ENCODE data around the gene AFAP1. TPM values are rescaled to one million over a fixed set of nuclear protein-coding genes. Genes with fewer than 3 reads are reported as not detected.

AFAP1 gene
- total RNA-seq, 2 experiments from 2014 or later: 13.6 to 13.8 TPM

DNA sequence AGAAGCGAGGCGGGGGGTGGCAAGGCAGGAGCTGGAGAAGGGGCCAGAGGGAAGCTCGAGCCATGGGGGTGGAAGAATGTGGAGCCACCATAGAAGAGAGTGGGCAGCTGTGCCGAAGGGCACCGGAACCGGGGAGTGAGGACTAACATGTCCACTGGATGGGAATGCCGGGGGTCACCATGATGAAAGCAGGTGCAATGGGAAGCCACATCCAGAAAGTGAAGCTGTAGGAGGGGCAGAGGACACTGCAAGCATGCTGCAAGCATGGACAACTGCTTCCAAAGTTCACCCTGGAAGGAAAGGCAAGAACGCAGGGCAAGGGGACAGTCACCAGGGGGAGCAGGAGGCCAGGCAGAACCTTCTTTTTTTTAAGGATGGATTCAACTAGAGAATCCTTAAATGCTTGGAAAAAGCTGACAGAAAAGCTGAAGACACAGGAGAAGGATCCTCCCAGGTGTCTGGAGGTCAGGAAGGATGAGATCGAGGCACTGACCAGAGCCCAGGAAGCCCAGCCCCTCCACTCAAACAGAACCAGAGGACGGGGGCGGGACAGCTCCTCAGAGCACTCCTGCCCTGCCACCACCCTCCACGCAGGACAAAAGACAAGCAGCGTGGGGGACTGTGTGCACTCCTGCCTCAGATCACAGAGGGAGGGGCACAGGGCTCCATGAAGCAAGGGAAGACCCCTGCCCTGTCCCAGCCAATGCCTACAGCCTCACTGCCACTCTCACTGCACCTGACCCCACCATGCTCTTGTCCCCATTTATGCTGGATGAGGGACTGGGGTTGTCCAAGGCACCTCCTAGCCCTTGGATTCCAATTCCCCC, 169.2 kb downstream of the AFAP1 start:
- no peak for DNase-seq
- no peaks in the 10 kb centered on the region for H3K9me3 Mint-ChIP-seq
- peak overlapping the region; percentile 26 for H3K27ac Mint-ChIP-seq
- peaks cover 13% of the 10 kb centered on the region for H3K4me1 Mint-ChIP-seq
- H3K27me3 Mint-ChIP-seq: no peaks in the 10 kb centered on the region
- peaks cover 8% of the 10 kb centered on the region for H3K36me3 Mint-ChIP-seq
- no peak overlapping the region for H3K4me3 Mint-ChIP-seq

DNA sequence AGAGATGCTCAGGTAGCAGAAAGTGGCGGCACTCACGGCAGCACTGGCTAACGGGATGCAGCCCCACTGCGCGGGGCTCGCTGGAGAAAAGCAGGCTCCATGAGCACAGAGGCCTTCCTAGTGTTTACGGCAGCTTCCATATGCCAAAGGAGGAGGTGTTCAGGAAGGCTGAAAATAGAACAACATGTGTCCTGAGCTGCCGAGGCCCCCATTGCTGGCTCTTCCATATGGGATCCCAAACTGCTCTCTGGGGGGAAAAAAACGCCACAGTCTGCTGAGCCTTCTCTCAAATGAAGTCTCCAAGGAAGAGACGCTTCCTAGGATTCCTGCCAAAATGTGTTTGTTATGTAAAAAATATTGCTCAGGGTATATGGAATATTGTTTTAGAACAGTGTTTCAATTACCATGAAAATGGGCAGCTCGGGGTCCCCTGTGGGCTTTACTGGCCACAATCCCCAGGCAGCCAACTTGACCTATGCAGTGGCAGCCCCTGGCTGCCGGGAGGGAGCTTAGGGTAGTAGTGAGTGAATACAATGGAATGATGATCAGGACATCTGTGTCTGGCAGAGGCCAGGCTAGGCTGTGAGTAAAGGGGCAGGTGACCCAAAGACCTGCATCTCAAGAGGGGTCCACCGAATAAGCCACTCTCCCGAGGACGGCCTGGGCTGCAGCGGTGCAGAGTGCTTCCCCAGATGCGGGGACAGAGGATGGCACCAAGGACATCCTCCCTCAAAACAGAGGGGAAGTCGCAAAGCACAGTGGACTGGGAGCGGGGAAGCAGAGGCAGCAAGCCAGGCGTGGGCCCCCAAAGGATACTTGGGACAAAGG, 170.1 kb downstream of the AFAP1 start:
- Mint-ChIP-seq H3K36me3 (peaks cover 8% of the 10 kb centered on the region), H3K9me3 (no peaks in the 10 kb centered on the region), H3K4me3 (no peak overlapping the region), H3K27ac (peak overlapping the region; percentile 12), H3K4me1 (peaks cover 13% of the 10 kb centered on the region), H3K27me3 (no peaks in the 10 kb centered on the region)
- DNase-seq: no peak

DNA sequence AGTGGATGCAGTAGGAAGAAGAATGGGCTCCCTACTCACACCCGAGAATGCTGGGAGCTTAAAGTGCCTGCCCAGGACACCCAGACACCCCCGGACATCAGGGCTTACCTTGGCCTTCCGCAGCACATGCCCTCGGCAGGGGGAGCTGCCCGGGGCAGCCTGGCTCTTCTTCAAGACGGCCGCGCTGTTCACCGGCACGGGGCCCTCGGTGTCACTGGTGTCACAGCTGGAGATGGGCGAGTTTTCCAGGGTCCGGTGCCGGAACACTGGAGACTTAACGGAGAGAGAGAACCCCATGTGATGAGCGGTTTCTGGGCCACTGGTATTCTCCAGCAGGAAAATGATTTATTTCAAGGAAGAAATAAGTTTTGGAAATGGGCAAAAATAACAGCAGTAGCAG, 170.9 kb downstream of the AFAP1 start:
- no peak overlapping the region for H3K27ac Mint-ChIP-seq
- no peak overlapping the region for H3K4me3 Mint-ChIP-seq
- H3K27me3 Mint-ChIP-seq: no peaks in the 10 kb centered on the region
- H3K9me3 Mint-ChIP-seq: no peaks in the 10 kb centered on the region
- DNase-seq: no peak
- peaks cover 8% of the 10 kb centered on the region for H3K36me3 Mint-ChIP-seq
- H3K4me1 Mint-ChIP-seq: peaks cover 13% of the 10 kb centered on the region

DNA sequence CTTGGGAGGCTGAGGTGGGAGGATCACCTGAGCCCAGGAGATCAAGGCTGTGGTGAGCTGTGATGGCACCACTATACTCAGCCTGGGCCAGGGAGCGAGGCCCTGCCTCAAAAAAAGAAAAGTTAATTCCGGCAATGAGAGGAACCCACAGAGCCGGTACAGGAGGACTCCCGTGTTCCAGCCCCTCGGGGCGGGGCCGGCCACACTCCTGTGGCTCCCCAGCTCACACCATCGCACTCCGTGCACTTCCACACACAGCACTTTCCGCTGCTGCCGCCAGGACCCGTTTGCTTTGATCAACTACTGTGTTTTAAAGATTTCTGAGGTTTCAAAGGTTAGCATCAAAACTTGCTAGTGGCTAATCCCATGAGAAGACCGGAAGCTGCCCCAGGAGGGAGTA, 171.7 kb downstream of the AFAP1 start:
- Mint-ChIP-seq H3K27me3 (no peaks in the 10 kb centered on the region), H3K4me1 (peaks cover 13% of the 10 kb centered on the region), H3K4me3 (no peak overlapping the region), H3K27ac (no peak overlapping the region), H3K36me3 (peaks cover 8% of the 10 kb centered on the region), H3K9me3 (no peaks in the 10 kb centered on the region)
- DNase-seq: no peak

DNA sequence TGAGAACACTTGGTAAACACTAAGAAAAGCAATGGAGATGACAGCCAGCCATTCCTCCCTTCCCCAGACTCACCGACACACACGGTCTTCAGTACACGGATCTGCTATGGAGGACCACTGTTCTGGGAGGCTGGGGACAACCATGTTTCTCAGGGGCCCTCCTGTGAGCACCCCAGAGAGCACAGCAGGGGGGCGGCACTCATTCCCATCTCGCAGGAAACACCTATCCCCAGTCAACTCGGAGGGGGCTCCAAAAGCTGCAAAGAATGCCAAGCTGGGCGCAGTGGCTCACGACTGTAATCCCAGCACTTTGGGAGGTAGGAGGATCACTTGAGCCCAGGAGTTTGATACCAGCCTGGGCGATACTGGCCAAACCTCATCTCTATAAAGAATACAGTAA, 172.1 kb downstream of the AFAP1 start:
- H3K4me1 Mint-ChIP-seq: peaks cover 13% of the 10 kb centered on the region
- H3K9me3 Mint-ChIP-seq: no peaks in the 10 kb centered on the region
- no peak for DNase-seq
- H3K27ac Mint-ChIP-seq: no peak overlapping the region
- peaks cover 8% of the 10 kb centered on the region for H3K36me3 Mint-ChIP-seq
- no peak overlapping the region for H3K4me3 Mint-ChIP-seq
- no peaks in the 10 kb centered on the region for H3K27me3 Mint-ChIP-seq

DNA sequence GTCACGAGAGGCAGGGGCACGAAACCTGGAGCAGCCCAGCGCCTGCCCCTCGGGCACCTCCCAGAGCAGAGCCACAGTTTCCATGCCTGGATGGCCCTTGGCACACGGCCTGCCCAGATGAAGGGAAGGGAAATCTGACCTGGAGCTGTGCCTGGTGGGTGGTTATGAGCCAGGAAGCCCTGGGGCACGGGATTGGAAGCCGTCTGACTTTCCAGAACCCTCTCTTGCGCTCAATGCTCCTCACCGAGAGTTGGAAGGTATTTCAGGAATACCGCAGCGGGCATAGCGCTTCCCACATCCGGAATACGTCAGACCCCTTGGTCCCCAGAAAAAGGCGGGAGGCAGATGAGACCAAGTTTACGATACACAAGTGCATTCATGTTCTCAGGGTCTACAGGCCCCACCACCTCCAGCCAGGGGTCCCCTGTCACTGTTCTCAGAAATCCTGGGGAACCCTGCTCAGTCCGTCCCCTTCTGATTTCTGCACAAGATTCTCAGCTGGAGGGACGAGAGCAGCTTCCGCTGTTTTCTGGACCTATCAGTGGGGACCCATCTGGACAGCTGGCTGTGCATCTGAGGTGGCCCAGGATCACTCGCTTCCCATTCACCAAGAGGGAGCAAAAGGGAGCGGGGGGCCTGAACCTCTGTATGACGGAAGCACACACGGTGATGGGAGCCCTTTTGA, 172.9 kb downstream of the AFAP1 start:
- H3K27ac Mint-ChIP-seq: no peak overlapping the region
- peaks cover under 1% of the 10 kb centered on the region for H3K27me3 Mint-ChIP-seq
- peaks cover 5% of the 10 kb centered on the region for H3K36me3 Mint-ChIP-seq

DNA sequence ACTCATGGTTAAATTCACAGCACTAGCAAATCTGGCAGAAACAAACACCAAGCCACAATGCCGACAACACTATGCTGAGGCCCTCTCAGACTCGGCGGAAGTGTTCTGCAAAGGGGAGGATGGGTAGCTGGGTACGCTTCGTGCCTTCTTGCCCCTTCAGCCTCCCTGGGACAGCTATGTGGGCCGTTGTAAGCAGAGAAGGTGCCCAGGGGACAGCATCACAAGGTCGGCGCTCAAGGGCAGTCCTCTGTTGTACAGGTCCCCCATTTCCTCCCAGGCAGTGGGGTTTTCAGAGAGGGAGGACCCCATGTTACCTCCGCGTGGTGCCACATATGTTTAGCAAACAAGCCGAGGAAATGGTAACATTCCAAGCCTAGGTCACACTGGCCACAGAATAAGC, 173.6 kb downstream of the AFAP1 start:
- H3K36me3 Mint-ChIP-seq: no peaks in the 10 kb centered on the region
- peaks cover 7% of the 10 kb centered on the region for H3K4me1 Mint-ChIP-seq
- no peak overlapping the region for H3K27ac Mint-ChIP-seq
- DNase-seq: no peak
- peaks cover 3% of the 10 kb centered on the region for H3K27me3 Mint-ChIP-seq
- H3K9me3 Mint-ChIP-seq: no peaks in the 10 kb centered on the region
- H3K4me3 Mint-ChIP-seq: no peak overlapping the region

More for the DNA sequence above, 172.9 kb downstream of the AFAP1 start:
- Mint-ChIP-seq H3K4me3 (no peak overlapping the region), H3K9me3 (no peaks in the 10 kb centered on the region), H3K4me1 (peaks cover 12% of the 10 kb centered on the region)
- DNase-seq: no peak

DNA sequence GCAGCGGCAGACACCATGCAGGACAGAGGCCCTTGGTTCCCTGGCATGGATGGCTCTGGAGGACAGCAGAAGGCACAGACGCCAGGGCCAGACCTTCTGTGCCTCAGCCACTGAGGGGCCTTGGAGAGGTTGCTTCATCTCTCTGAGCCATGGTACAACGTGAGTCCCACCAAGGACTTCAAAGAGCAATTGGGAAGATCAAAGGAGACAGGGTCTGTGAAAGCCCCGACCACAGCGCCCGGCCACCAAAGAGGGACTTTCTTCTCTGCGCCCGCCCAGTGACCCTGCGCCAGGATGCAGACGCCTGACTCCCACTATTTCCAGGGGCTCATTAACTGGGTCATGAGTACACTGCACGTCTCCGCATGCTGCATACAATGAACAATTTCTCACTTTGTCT, 174.0 kb downstream of the AFAP1 start:
- Mint-ChIP-seq H3K4me3 (no peak overlapping the region), H3K27me3 (peaks cover 3% of the 10 kb centered on the region), H3K36me3 (no peaks in the 10 kb centered on the region), H3K9me3 (no peaks in the 10 kb centered on the region), H3K27ac (no peak overlapping the region), H3K4me1 (peaks cover 3% of the 10 kb centered on the region)
- no peak for DNase-seq

DNA sequence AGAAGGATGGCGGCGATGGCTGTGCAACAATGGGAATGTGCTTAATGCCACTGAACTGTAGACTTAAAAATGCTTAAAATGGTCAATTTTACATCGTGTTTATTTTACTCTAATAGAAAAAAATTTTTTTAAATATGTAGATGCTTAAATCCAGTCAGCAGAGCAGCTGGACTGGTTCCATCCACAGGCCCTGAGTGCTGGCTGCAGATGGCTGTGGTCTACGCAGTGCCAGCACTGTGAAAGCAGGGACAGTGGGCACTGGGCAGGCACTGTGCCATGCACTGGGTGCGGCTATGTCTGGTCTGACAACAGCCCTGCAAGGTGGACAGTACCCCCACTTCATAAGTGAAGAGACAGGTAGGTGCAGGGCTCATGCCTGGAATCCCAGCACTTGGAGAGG, 175.2 kb downstream of the AFAP1 start:
- H3K27ac Mint-ChIP-seq: no peak overlapping the region
- DNase-seq: no peak
- H3K4me1 Mint-ChIP-seq: peaks cover 9% of the 10 kb centered on the region
- H3K9me3 Mint-ChIP-seq: no peaks in the 10 kb centered on the region
- H3K27me3 Mint-ChIP-seq: peaks cover 3% of the 10 kb centered on the region
- H3K36me3 Mint-ChIP-seq: no peaks in the 10 kb centered on the region
- H3K4me3 Mint-ChIP-seq: no peak overlapping the region

DNA sequence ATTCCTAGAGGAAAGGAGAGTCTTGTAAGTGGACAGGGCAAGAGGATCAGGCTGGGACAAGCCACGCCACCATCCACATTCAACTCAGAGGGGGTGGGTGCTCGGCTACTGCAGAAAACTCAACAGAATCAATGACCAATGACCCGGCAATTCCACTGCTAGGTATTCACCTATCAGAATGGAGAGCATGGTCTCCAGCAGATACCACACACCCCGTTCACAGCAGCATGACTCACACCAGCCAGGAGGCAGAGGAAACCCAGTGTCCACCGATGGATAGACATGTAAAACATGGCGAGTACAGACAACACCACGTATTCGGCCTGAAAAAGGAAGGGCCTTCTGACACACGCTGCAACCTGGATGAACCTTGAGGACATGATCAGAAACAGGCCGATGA, 175.9 kb downstream of the AFAP1 start:
- Mint-ChIP-seq H3K27me3 (peaks cover 3% of the 10 kb centered on the region), H3K4me3 (no peak overlapping the region), H3K9me3 (no peaks in the 10 kb centered on the region), H3K36me3 (no peaks in the 10 kb centered on the region), H3K27ac (no peak overlapping the region), H3K4me1 (peaks cover 14% of the 10 kb centered on the region)
- no peak for DNase-seq

DNA sequence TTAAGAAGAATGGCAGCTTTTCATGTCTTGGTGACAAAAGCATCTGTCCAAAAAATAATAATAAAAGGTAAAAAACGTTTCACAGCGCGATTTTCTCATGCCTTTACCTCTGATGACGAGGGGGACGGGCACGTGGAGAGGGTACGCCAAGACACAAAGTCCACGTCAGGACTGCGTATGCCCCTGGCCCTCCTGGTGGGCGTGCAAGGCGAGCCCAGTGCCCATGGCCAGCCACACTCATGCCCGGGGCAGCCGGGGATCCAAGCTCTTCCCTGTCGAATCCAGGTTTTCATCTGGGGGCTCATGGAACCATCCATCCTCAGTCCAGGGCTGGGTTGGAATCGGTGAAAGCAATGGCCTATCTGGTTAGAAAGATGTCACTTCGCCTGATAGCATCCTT, 176.6 kb downstream of the AFAP1 start:
- Mint-ChIP-seq H3K4me3 (no peak overlapping the region), H3K27ac (no peak overlapping the region), H3K36me3 (no peaks in the 10 kb centered on the region), H3K9me3 (no peaks in the 10 kb centered on the region), H3K4me1 (peaks cover 19% of the 10 kb centered on the region), H3K27me3 (peaks cover 3% of the 10 kb centered on the region)
- no peak for DNase-seq

DNA sequence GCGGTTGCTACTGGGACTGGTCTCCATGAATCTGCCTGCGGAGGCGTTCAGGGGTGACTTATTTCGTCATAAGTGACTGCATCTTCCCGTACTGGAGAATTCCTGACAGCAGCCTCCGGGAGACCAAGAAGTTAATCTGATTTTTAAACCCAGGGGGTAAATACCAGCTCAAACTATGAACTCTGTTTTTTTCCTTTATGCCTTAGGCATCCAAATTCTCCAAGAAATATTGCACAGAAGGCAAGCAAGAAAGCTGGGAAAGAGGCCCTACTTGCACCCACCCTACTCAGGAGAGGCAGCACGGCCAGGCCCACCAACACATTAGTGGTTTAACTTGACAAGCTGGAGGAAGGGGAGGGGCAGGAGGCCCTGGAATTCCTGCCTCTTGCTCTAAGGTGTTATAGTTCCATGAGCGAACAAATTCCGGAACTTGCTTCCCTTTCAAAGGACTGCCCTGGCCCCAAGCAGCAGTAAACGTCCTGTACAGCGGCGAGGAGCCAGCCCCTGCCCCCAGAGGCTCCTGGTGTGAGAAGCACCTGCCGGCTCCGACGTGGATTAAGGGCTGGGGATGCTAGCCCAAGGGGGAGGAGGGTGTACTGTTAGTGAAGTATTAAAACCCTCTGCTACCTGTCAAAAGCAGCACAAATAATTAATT, 177.2 kb downstream of the AFAP1 start:
- DNase-seq: no peak
- H3K4me3 Mint-ChIP-seq: no peak overlapping the region
- H3K27ac Mint-ChIP-seq: no peak overlapping the region

DNA sequence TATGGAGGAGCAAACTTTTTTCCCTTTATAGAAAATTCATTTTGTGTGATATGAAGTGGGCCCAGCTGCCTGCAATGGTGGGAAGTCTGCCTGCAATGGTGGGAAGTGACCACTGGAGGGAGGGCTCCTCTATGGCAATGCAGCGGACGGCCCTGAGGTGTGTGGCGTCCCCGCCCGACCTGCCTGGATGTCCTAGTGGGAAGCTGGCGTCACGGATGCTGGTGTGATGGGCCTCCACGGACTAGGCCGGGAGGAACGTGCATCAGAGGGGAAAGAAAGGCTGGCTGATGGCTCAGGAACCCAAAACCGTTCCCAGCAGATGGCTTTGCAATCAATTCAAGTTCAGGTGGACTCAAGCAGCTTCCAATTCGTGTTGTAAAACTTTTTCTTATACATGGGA, 177.9 kb downstream of the AFAP1 start:
- Mint-ChIP-seq H3K27ac (no peak overlapping the region), H3K4me1 (peaks cover 24% of the 10 kb centered on the region), H3K36me3 (no peaks in the 10 kb centered on the region), H3K4me3 (no peak overlapping the region), H3K27me3 (peaks cover 3% of the 10 kb centered on the region), H3K9me3 (no peaks in the 10 kb centered on the region)
- DNase-seq: peak; percentile 52

More for the DNA sequence above, 177.2 kb downstream of the AFAP1 start:
- Mint-ChIP-seq H3K9me3 (no peaks in the 10 kb centered on the region), H3K27me3 (peaks cover 3% of the 10 kb centered on the region), H3K36me3 (no peaks in the 10 kb centered on the region), H3K4me1 (peaks cover 22% of the 10 kb centered on the region)

DNA sequence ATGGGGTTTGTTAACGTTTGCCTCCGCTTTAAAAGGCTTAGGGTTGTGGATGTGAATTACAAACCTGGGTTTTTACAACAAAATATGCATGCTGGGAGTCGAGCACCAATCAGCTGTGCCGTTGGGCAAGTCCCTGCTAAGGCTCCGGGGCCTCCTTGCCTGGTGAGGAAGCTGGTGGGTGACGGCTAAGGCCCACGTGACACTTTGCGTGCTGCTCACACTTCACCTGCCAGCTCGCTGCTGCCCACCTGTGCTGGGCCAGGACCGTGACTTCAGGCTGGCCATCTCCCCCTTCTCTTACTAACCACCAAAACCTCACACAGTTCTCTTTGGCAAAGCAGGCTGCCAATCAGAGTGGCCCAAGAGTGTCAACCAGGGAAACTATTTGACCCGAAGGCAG, 178.3 kb downstream of the AFAP1 start:
- no peak overlapping the region for H3K27ac Mint-ChIP-seq
- no peaks in the 10 kb centered on the region for H3K9me3 Mint-ChIP-seq
- no peaks in the 10 kb centered on the region for H3K36me3 Mint-ChIP-seq
- DNase-seq: no peak
- H3K27me3 Mint-ChIP-seq: peaks cover 3% of the 10 kb centered on the region
- peaks cover 24% of the 10 kb centered on the region for H3K4me1 Mint-ChIP-seq
- no peak overlapping the region for H3K4me3 Mint-ChIP-seq

DNA sequence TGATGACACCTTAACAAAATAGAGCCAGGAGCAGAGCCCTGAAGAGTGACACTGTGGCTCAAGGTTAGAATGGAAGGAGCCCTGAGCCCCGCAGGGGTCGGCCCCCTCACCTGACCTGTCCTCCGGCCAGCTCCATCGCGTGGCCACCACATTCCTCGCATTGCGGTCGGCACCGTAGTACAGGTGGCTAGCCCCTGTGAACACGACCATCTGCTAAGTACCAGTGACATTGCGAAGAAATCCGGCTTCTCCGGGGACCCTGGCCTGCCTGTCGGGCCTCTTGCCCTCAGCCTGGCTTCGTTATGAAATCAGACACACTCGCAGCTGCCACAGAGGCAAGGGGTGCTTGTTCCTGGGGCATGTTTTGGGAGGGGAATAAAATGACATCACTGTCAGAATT, 179.0 kb downstream of the AFAP1 start:
- Mint-ChIP-seq H3K36me3 (no peaks in the 10 kb centered on the region), H3K9me3 (no peaks in the 10 kb centered on the region), H3K27me3 (peaks cover 3% of the 10 kb centered on the region), H3K4me1 (peaks cover 24% of the 10 kb centered on the region), H3K4me3 (no peak overlapping the region), H3K27ac (peak overlapping the region; percentile 87)
- DNase-seq: no peak

All from activated naive CD8-positive, alpha-beta T cell treated with anti-CD3 and anti-CD28 coated beads for 36 hours (primary cell).